Thymus (tissue), 11 donors: ENCODE measurements around the gene RIN2. TPM values are rescaled to one million over a fixed set of nuclear protein-coding genes. Genes with fewer than 3 reads are reported as not detected.

Experiments used
- DNase-seq, 9 donors: peaks; one replicate each; pipeline ENCODE4 v3.0.0-alpha.2; 2013; ENCODE audit warnings: low spot score in 9 of 9, low read depth in 6 of 9, missing footprints in 1 of 9
- H3K27ac ChIP-seq, 2 donors: one replicate each; pipeline ENCODE4 v1.5.1; 2013; ENCODE audit warnings: control low read depth in 1 of 2, low read depth in 1 of 2, low read length in 1 of 2, mild to moderate bottlenecking in 1 of 2, moderate library complexity in 1 of 2
- H3K27me3 ChIP-seq, 2 donors: one replicate each; pipeline ENCODE4 v1.5.1; 2013; ENCODE audit warnings: low read length in 1 of 2; ENCODE audit not compliant: control insufficient read depth in 2 of 2, insufficient read depth in 1 of 2
- H3K36me3 ChIP-seq, 2 donors: one replicate each; pipeline ENCODE4 v1.5.1; 2013; ENCODE audit warnings: low read length in 1 of 2, mild to moderate bottlenecking in 1 of 2, moderate library complexity in 1 of 2; ENCODE audit not compliant: control insufficient read depth in 2 of 2, insufficient read depth in 2 of 2
- H3K4me1 ChIP-seq, 2 donors: one replicate each; pipeline ENCODE4 v1.5.1; 2013; ENCODE audit warnings: low read length in 2 of 2; ENCODE audit not compliant: control insufficient read depth in 2 of 2, insufficient read depth in 2 of 2
- H3K4me3 ChIP-seq, 2 donors: one replicate each; pipeline ENCODE4 v1.5.1; 2013; ENCODE audit warnings: low read length in 2 of 2, control low read depth in 1 of 2, mild to moderate bottlenecking in 1 of 2
- H3K9me3 ChIP-seq, 2 donors: one replicate each; pipeline ENCODE4 v1.5.1; 2013; ENCODE audit warnings: low read length in 1 of 2, mild to moderate bottlenecking in 1 of 2; ENCODE audit not compliant: control insufficient read depth in 2 of 2, insufficient read depth in 1 of 2
- WGBS: extraction: QIAGEN DNeasy Blood & Tissue Kit; methylation state at CpG from one replicate; pipeline ENCODE4 v1.1.7; 2013; 5-methylcytosine and 5-hydroxymethylcytosine counted together
- polyA plus RNA-seq: library from polyadenylated mRNA; stranded (reverse); fragments of 200-250 nt; gene quantifications from one replicate; pipeline ENCODE4 v1.2.3, GENCODE V29; 2013
- total RNA-seq: library from RNA; stranded (reverse); fragments of 120-200 nt; gene quantifications from one replicate; pipeline ENCODE4 v1.2.4, GENCODE V29; 2013
- donor health status: healthy.

The RIN2 gene
- total and polyA plus RNA-seq, 2 donors: 5.2 to 9.2 TPM

DNA sequence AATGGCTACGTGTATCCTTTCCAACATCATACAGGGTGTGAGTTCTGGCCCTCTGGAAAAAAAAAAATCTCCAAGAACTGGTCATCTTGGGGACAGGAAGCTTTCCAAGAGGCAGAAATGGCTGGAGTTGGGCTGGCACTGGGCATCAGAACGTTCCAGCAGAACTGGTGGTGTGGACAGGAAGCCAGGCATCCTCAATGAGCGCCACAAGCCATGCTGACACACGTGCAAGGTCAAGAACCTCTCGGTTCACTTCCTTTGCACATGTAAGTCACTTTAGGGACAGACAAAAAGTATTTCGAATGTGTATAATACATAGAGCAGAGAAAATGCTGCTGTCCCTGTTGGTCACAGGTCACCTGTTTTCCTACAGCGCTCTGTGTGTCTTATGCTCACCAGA is 27.4 kb upstream of the RIN2 start:
- Histone ChIP-seq H3K9me3 (no peaks in the 10 kb centered on the region), H3K36me3 (no peaks in the 10 kb centered on the region), H3K27me3 (no peaks in the 10 kb centered on the region), H3K4me3 (no peak overlapping the region), H3K4me1 (no peaks in the 10 kb centered on the region), H3K27ac (no peak overlapping the region)
- no peak for DNase-seq
- 63% methylated on average over 7 of the region's 7 CpGs for WGBS

DNA sequence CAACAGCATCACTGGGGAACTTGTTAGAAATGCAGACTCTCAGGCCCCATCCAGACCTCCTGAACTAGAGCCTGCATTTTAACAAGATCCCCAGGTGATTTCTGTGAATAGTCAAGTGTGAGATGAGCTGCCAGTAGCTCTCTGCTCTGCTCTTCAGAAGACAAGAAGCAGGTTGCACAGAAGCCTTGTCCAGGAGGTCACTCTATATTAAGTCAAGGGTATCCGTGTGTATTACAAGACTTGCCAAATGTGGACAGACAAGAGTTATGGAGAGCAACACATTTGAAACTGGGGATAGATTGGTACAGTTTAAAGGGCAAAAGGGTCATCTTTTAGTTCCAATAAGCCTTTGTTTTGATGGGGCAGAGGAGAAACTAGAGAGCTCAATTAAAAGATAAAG is 23.2 kb upstream of the RIN2 start:
- Histone ChIP-seq H3K27me3 (no peaks in the 10 kb centered on the region), H3K4me3 (no peak overlapping the region), H3K9me3 (no peaks in the 10 kb centered on the region), H3K27ac (no peak overlapping the region), H3K4me1 (no peaks in the 10 kb centered on the region), H3K36me3 (no peaks in the 10 kb centered on the region)
- no peak for DNase-seq
- WGBS: 95% methylated on average over 1 of the region's 1 CpG

DNA sequence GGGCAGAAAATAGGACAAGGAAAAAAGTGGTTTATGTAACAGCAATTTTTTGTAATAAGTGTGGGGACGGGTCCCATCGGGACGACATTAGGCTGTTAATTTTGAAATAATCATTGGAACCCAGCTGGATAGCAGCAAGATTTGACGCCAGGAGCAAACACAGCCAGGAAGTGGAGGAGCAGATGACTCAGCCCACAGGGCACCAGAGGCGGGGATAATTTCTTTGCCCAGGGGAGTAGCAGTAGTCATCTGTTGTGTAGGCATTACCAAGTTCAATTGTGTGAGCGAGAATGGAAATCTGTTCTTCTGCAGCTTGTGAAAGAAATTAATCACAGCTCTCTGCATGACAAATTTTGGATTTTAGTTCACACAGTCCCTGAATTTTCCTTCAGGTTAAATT is 22.6 kb upstream of the RIN2 start:
- Histone ChIP-seq H3K27me3 (no peaks in the 10 kb centered on the region), H3K36me3 (no peaks in the 10 kb centered on the region), H3K9me3 (no peaks in the 10 kb centered on the region), H3K4me1 (no peaks in the 10 kb centered on the region), H3K4me3 (no peak overlapping the region), H3K27ac (no peak overlapping the region)
- peak in 1 of 9 donors; percentile 15 for DNase-seq
- 18% methylated on average over 6 of the region's 6 CpGs for WGBS

DNA sequence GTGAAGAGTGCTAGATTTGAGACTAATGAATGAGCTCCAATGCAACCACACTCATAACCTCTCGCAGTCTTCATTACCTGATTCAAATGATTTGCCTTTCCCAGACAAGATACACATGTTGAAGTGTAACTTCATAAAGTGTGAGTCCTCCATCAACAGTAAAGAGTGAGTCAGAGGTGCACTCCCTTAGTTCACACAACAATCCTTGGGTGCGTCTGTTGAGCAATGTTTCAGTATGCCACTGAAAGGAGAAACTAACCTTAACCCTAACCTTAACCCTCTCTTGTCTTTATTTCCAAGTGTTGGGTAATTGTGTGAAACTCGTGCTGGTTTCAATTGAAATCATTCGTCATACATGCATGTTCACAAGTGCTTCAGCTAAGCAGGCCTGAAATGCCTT is 21.0 kb upstream of the RIN2 start:
- Histone ChIP-seq H3K27me3 (no peaks in the 10 kb centered on the region), H3K4me3 (no peak overlapping the region), H3K27ac (no peak overlapping the region), H3K4me1 (no peaks in the 10 kb centered on the region), H3K9me3 (no peaks in the 10 kb centered on the region), H3K36me3 (no peaks in the 10 kb centered on the region)
- 94% methylated on average over 4 of the region's 4 CpGs for WGBS
- DNase-seq: no peak

DNA sequence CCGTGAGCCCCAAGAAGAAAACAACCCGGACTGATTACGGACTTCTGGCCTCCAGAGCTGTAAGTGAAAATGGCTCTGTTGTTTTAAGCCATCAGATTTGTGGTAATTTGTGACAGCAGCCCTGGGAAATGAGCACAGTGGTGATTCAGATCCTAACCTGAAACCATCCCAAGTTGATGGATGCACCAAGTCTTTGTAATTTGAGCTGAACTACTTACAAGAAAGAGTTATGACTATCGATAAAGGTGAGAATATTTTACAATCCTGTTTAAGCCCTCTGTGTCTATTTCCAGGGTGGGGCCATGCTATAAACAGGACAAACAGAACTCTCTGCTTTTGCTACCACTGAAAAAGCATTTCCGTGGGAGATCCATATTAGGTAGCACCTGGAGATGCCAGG is 19.1 kb upstream of the RIN2 start:
- Histone ChIP-seq H3K9me3 (no peaks in the 10 kb centered on the region), H3K4me3 (no peak overlapping the region), H3K36me3 (no peaks in the 10 kb centered on the region), H3K27me3 (no peaks in the 10 kb centered on the region), H3K27ac (no peak overlapping the region), H3K4me1 (no peaks in the 10 kb centered on the region)
- WGBS: 94% methylated on average over 5 of the region's 5 CpGs
- no peak for DNase-seq

DNA sequence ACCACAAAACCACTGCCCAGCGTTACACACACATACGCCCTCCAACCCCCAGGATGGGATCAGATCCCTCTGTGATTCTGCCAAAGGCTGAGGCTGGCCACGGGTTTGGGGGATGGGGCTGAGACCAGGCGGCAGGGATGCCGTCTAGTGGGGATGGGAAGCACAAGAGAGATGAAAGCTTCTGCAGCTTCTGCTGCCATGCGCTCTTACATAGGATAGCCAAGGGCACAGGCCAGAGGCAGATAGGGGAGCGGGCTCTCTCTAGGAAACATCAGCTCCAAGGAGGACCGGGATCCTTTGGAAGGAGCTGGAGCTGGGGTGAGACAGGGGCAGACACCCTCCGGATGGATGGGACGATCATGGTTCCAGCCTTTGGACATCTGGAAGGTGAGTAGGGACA is 18.7 kb upstream of the RIN2 start:
- Histone ChIP-seq H3K36me3 (no peaks in the 10 kb centered on the region), H3K27me3 (no peaks in the 10 kb centered on the region), H3K27ac (no peak overlapping the region), H3K4me3 (no peak overlapping the region), H3K9me3 (no peaks in the 10 kb centered on the region), H3K4me1 (no peaks in the 10 kb centered on the region)
- 94% methylated on average over 10 of the region's 10 CpGs for WGBS
- no peak for DNase-seq

DNA sequence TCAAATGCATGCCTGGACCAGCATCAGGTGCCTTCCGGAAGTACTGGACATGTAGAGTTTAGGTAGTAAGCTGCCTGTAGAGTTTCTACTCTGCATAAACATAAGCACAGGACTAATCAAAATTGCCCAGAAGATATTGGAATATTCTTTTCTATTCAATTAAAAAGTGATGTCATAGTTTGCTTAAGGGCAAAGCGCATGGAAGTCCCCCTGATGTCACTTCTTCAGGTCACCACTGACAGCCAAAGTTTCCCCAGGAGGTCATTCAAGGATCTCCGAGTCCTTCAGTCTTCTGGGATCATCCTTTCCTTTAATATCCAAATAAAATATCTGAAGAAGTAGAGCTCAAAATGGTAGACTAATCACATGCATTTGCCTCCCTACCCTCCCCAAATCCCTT is 17.5 kb upstream of the RIN2 start:
- Histone ChIP-seq H3K4me1 (no peaks in the 10 kb centered on the region), H3K27me3 (no peaks in the 10 kb centered on the region), H3K36me3 (no peaks in the 10 kb centered on the region), H3K4me3 (no peak overlapping the region), H3K9me3 (no peaks in the 10 kb centered on the region), H3K27ac (no peak overlapping the region)
- DNase-seq: no peak
- 97% methylated on average over 3 of the region's 3 CpGs for WGBS

DNA sequence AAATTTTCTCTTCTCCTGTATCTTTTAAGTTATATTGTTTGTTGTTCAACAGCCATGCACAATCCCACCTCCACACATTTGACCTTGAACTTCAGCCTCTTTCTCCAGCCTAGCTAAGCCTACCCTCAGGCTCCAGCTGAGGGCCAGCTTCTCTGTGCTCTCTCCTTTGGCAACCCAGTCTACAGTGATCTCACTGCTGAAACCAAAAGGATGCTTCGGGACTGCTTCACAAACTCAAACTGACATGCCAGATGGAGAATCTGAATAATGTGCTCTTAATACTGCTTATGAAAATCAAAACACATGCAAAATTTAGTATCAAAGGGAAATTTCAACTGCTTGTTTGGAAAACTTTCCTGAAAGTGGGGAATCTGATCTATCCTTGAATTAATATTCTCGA is 16.1 kb upstream of the RIN2 start:
- H3K27me3 ChIP-seq: no peaks in the 10 kb centered on the region
- H3K4me1 ChIP-seq: no peaks in the 10 kb centered on the region
- no peak overlapping the region for H3K4me3 ChIP-seq
- DNase-seq: no peak
- no peaks in the 10 kb centered on the region for H3K9me3 ChIP-seq
- 95% methylated on average over 2 of the region's 2 CpGs for WGBS
- H3K27ac ChIP-seq: no peak overlapping the region
- H3K36me3 ChIP-seq: no peaks in the 10 kb centered on the region

DNA sequence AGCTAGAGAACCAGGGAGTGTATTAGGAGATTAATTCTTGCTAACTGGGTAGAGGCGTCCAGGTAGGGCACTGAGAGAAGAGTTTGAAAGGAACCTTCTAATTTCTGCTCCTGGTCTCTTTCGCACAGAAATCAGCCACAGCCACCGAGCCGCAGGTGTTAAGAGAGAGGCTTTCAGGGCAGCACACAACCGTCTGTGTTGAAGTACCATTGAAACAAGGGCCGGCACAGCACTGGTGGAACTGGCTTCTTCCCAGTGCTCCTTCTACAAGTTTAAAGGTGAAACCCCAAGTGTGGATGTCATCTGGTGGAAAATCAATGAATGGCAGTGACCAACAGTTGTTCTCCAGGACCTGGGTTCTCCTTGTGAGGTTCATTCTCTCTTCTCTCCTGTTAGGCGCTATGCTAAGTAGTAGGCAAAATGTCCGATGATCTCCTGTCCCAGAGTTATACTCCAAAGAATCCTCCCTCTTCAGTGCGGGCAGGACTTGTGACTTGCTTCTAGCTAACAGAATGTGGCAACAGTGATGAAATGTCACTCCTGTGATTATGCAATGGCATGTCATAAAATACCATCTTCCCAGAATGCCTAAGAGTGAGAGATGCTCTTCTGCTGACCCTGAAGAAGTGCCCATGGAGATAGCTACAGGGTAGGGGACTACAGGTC is 15.0 kb upstream of the RIN2 start:
- DNase-seq: no peak
- no peaks in the 10 kb centered on the region for H3K36me3 ChIP-seq
- no peak overlapping the region for H3K4me3 ChIP-seq
- H3K27ac ChIP-seq: no peak overlapping the region
- no peaks in the 10 kb centered on the region for H3K4me1 ChIP-seq
- WGBS: 88% methylated on average over 9 of the region's 9 CpGs
- H3K27me3 ChIP-seq: no peaks in the 10 kb centered on the region
- no peaks in the 10 kb centered on the region for H3K9me3 ChIP-seq

DNA sequence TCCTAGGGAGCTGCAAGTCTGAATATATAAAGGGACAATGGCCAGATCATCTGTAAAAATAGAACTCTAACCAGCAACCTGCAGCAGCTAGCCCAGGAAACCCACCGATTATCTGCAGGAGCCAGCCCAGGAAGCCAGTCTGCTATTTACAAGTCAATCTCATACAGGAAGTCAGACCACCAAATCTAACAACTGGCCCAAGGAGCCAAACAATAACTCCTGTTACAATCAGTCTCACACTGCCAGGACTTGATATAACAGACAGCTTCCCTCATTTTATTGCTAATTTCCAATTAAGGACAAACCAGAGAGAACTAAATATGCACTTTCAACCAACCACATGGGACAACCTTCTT is 14.4 kb upstream of the RIN2 start:
- 7% methylated on average over 1 of the region's 1 CpG for WGBS
- no peaks in the 10 kb centered on the region for H3K27me3 ChIP-seq
- H3K4me1 ChIP-seq: no peaks in the 10 kb centered on the region
- H3K4me3 ChIP-seq: no peak overlapping the region
- H3K36me3 ChIP-seq: no peaks in the 10 kb centered on the region
- no peaks in the 10 kb centered on the region for H3K9me3 ChIP-seq
- H3K27ac ChIP-seq: no peak overlapping the region
- DNase-seq: no peak
